ENCODE data around the gene MROH2A. TPM values are rescaled to one million over a fixed set of nuclear protein-coding genes. Genes with fewer than 3 reads are reported as not detected.

The MROH2A gene
- total RNA-seq, 1 experiment from 2014 or later: 0.33 TPM

- no peak overlapping the region for H3K4me3 Mint-ChIP-seq (ENCODE audit: low read depth, unreplicated experiment)
- no peak overlapping the region for H3K27ac Mint-ChIP-seq (ENCODE audit: unreplicated experiment)
- no peaks in the 10 kb centered on the region for H3K9me3 Mint-ChIP-seq (ENCODE audit: low read depth, unreplicated experiment)
- H3K27me3 Mint-ChIP-seq (ENCODE audit: unreplicated experiment): no peaks in the 10 kb centered on the region
- no peak for DNase-seq
- BruUV-seq (replicated peaks): no TSS peak
- H3K4me1 Mint-ChIP-seq (ENCODE audit: low read depth, unreplicated experiment): peaks cover 28% of the 10 kb centered on the region
- intact Hi-C loops (cut with micrococcal nuclease; ENCODE audit: unreplicated experiment): loop anchor here (10.0 kb wide), 2 partner anchors 124 to 244 kb away; no protein-coding TSS in a partner anchor
- TF ChIP-seq CTCF (IDR thresholded peaks at IDR 0.05; ENCODE audit: unreplicated experiment): no peak
- CTCF ChIA-PET: no interaction called here
- peaks cover 67% of the 10 kb centered on the region for H3K36me3 Mint-ChIP-seq (ENCODE audit: insufficient read depth, unreplicated experiment)
These were observed 73.0 kb downstream of the MROH2A start for GRCh38 chr2:233851169-233851568.

- H3K4me3 Mint-ChIP-seq (ENCODE audit: low read depth, unreplicated experiment): peak overlapping the region; percentile 90
- BruUV-seq (replicated peaks): no TSS peak
- peaks cover 67% of the 10 kb centered on the region for H3K36me3 Mint-ChIP-seq (ENCODE audit: insufficient read depth, unreplicated experiment)
- no peaks in the 10 kb centered on the region for H3K27me3 Mint-ChIP-seq (ENCODE audit: unreplicated experiment)
- H3K27ac Mint-ChIP-seq (ENCODE audit: unreplicated experiment): peak overlapping the region; percentile 88
- CTCF ChIA-PET: interaction anchor here (0.6 kb wide), 1 partner anchor 445 kb away, joined by 3 read pairs; no protein-coding TSS in a partner anchor
- intact Hi-C loops (cut with micrococcal nuclease; ENCODE audit: unreplicated experiment): loop anchor here (10.0 kb wide), 2 partner anchors 123 to 243 kb away; no protein-coding TSS in a partner anchor
- H3K9me3 Mint-ChIP-seq (ENCODE audit: low read depth, unreplicated experiment): no peaks in the 10 kb centered on the region
- no peak for DNase-seq
- TF ChIP-seq CTCF (IDR thresholded peaks at IDR 0.05; ENCODE audit: unreplicated experiment): no peak
- H3K4me1 Mint-ChIP-seq (ENCODE audit: low read depth, unreplicated experiment): peaks cover 29% of the 10 kb centered on the region
These were observed 73.9 kb downstream of the MROH2A start for GRCh38 chr2:233852056-233852455.

GRCh38 chr2:233853353-233853752 lies 75.2 kb downstream of the MROH2A start:
- Mint-ChIP-seq H3K4me1 (ENCODE audit: low read depth, unreplicated experiment) (peaks cover 35% of the 10 kb centered on the region), H3K9me3 (ENCODE audit: low read depth, unreplicated experiment) (no peaks in the 10 kb centered on the region), H3K36me3 (ENCODE audit: insufficient read depth, unreplicated experiment) (peaks cover 56% of the 10 kb centered on the region), H3K4me3 (ENCODE audit: low read depth, unreplicated experiment) (peak overlapping the region; percentile 90), H3K27me3 (ENCODE audit: unreplicated experiment) (no peaks in the 10 kb centered on the region), H3K27ac (ENCODE audit: unreplicated experiment) (peak overlapping the region; percentile 88)
- DNase-seq: no peak
- TSS peak; percentile 35 for BruUV-seq (replicated peaks)
- intact Hi-C loops (cut with micrococcal nuclease; ENCODE audit: unreplicated experiment): loop anchor here (10.0 kb wide), 2 partner anchors 121 to 241 kb away; no protein-coding TSS in a partner anchor
- CTCF ChIA-PET: no interaction called here
- no peak for TF ChIP-seq CTCF (IDR thresholded peaks at IDR 0.05; ENCODE audit: unreplicated experiment)

GRCh38 chr2:233853883-233854240 lies 75.7 kb downstream of the MROH2A start:
- Mint-ChIP-seq H3K27me3 (ENCODE audit: unreplicated experiment) (no peaks in the 10 kb centered on the region), H3K4me3 (ENCODE audit: low read depth, unreplicated experiment) (peak overlapping the region; percentile 90), H3K4me1 (ENCODE audit: low read depth, unreplicated experiment) (peaks cover 29% of the 10 kb centered on the region), H3K27ac (ENCODE audit: unreplicated experiment) (peak overlapping the region; percentile 88), H3K9me3 (ENCODE audit: low read depth, unreplicated experiment) (no peaks in the 10 kb centered on the region), H3K36me3 (ENCODE audit: insufficient read depth, unreplicated experiment) (peaks cover 51% of the 10 kb centered on the region)
- TF ChIP-seq CTCF (IDR thresholded peaks at IDR 0.05; ENCODE audit: unreplicated experiment): no peak
- CTCF ChIA-PET: no interaction called here
- intact Hi-C loops (cut with micrococcal nuclease; ENCODE audit: unreplicated experiment): loop anchor here (1.0 to 10.0 kb wide), 3 partner anchors 61 to 241 kb away; no protein-coding TSS in a partner anchor
- no TSS peak for BruUV-seq (replicated peaks)
- no peak for DNase-seq
